ENCODE measurements around the gene ANKK1.

The ANKK1 gene

GRCh38 chr11:113370634-113371033, 16.9 kb upstream of the ANKK1 start:
- peaks cover 0 to 5% of the 10 kb centered on the region in 2 donors for H3K4me1 Mint-ChIP-seq
- no peaks in the 10 kb centered on the region for H3K27me3 Mint-ChIP-seq
- H3K36me3 Mint-ChIP-seq = peaks cover 29 to 43% of the 10 kb centered on the region in 2 donors
- H3K27ac Mint-ChIP-seq = no peak overlapping the region
- ATAC-seq (replicated peaks) (no peak), DNase-seq (no peak)
- no peak overlapping the region for H3K4me3 Mint-ChIP-seq
- H3K9me3 Mint-ChIP-seq = peaks cover 2 to 3% of the 10 kb centered on the region in 2 donors

- Mint-ChIP-seq H3K27ac (no peak overlapping the region), H3K27me3 (no peaks in the 10 kb centered on the region), H3K9me3 (peaks cover 2 to 3% of the 10 kb centered on the region in 2 donors), H3K4me3 (no peak overlapping the region), H3K4me1 (peaks cover 13 to 17% of the 10 kb centered on the region in 2 donors), H3K36me3 (peaks cover 20 to 35% of the 10 kb centered on the region in 2 donors)
- no peak for ATAC-seq (replicated peaks)
- no peak for DNase-seq
Measured at GRCh38 chr11:113372309-113372708, 15.3 kb upstream of the ANKK1 start.

- peaks cover 2 to 3% of the 10 kb centered on the region in 2 donors for H3K9me3 Mint-ChIP-seq
- peaks cover 15 to 28% of the 10 kb centered on the region in 2 donors for H3K36me3 Mint-ChIP-seq
- DNase-seq (no peak), ATAC-seq (replicated peaks) (no peak)
- no peak overlapping the region for H3K4me3 Mint-ChIP-seq
- H3K4me1 Mint-ChIP-seq = peaks cover 16 to 17% of the 10 kb centered on the region in 2 donors
- no peaks in the 10 kb centered on the region for H3K27me3 Mint-ChIP-seq
- no peak overlapping the region for H3K27ac Mint-ChIP-seq
Measured at GRCh38 chr11:113373306-113373705, 14.3 kb upstream of the ANKK1 start.

GRCh38 chr11:113373981-113374560, 13.5 kb upstream of the ANKK1 start:
- no peak overlapping the region for H3K27ac Mint-ChIP-seq
- no peak for DNase-seq
- peaks cover 2 to 3% of the 10 kb centered on the region in 2 donors for H3K9me3 Mint-ChIP-seq
- no peak for ATAC-seq (replicated peaks)
- no peak overlapping the region for H3K4me3 Mint-ChIP-seq
- H3K27me3 Mint-ChIP-seq = no peaks in the 10 kb centered on the region
- peaks cover 16 to 17% of the 10 kb centered on the region in 2 donors for H3K4me1 Mint-ChIP-seq
- peaks cover 12 to 24% of the 10 kb centered on the region in 2 donors for H3K36me3 Mint-ChIP-seq

- peaks cover 16 to 17% of the 10 kb centered on the region in 2 donors for H3K4me1 Mint-ChIP-seq
- DNase-seq (no peak), ATAC-seq (replicated peaks) (no peak)
- H3K27me3 Mint-ChIP-seq = no peaks in the 10 kb centered on the region
- peaks cover 11 to 15% of the 10 kb centered on the region in 2 donors for H3K36me3 Mint-ChIP-seq
- peaks cover 3% of the 10 kb centered on the region in 2 donors for H3K9me3 Mint-ChIP-seq
- H3K27ac Mint-ChIP-seq = peak overlapping the region; percentile 72
- H3K4me3 Mint-ChIP-seq = no peak overlapping the region
Measured at GRCh38 chr11:113375402-113375801, 12.2 kb upstream of the ANKK1 start.

- DNase-seq (peak; percentile 17), ATAC-seq (replicated peaks) (peak; percentile 94 to 98)
- Mint-ChIP-seq H3K9me3 (peaks cover 3% of the 10 kb centered on the region in 2 donors), H3K4me1 (peaks cover 16 to 17% of the 10 kb centered on the region in 2 donors), H3K4me3 (no peak overlapping the region), H3K27me3 (no peaks in the 10 kb centered on the region), H3K36me3 (peaks cover 11 to 13% of the 10 kb centered on the region in 2 donors), H3K27ac (peak overlapping the region; percentile 72)
Measured at GRCh38 chr11:113376156-113376555, 11.4 kb upstream of the ANKK1 start.

- Mint-ChIP-seq H3K27me3 (no peaks in the 10 kb centered on the region), H3K27ac (no peak overlapping the region), H3K36me3 (peaks cover 8 to 11% of the 10 kb centered on the region in 2 donors), H3K4me3 (no peak overlapping the region), H3K4me1 (peaks cover 16 to 17% of the 10 kb centered on the region in 2 donors), H3K9me3 (peaks cover 3% of the 10 kb centered on the region in 2 donors)
- DNase-seq (no peak), ATAC-seq (replicated peaks) (no peak)
Measured at GRCh38 chr11:113377681-113378412, 9.7 kb upstream of the ANKK1 start.

GRCh38 chr11:113378692-113379091, 8.9 kb upstream of the ANKK1 start:
- Mint-ChIP-seq H3K4me3 (no peak overlapping the region), H3K27me3 (no peaks in the 10 kb centered on the region), H3K36me3 (peaks cover 5 to 6% of the 10 kb centered on the region in 2 donors), H3K4me1 (peaks cover 16 to 17% of the 10 kb centered on the region in 2 donors), H3K27ac (no peak overlapping the region), H3K9me3 (peaks cover 3% of the 10 kb centered on the region in 2 donors)
- DNase-seq (no peak), ATAC-seq (replicated peaks) (no peak)

- H3K4me1 Mint-ChIP-seq = peaks cover 0 to 5% of the 10 kb centered on the region in 2 donors
- H3K36me3 Mint-ChIP-seq = peaks cover 4 to 6% of the 10 kb centered on the region in 2 donors
- DNase-seq (no peak), ATAC-seq (replicated peaks) (no peak)
- H3K27me3 Mint-ChIP-seq = peaks cover 3 to 4% of the 10 kb centered on the region in 2 donors
- H3K27ac Mint-ChIP-seq = no peak overlapping the region
- no peak overlapping the region for H3K4me3 Mint-ChIP-seq
- H3K9me3 Mint-ChIP-seq = peaks cover 0 to 1% of the 10 kb centered on the region in 2 donors
Measured at GRCh38 chr11:113382121-113382520, 5.5 kb upstream of the ANKK1 start.

GRCh38 chr11:113384551-113384950, 3.0 kb upstream of the ANKK1 start:
- Mint-ChIP-seq H3K9me3 (no peaks in the 10 kb centered on the region), H3K27me3 (peaks cover 3 to 7% of the 10 kb centered on the region in 2 donors), H3K36me3 (peaks cover 4 to 6% of the 10 kb centered on the region in 2 donors), H3K4me1 (no peaks in the 10 kb centered on the region), H3K4me3 (no peak overlapping the region), H3K27ac (no peak overlapping the region)
- DNase-seq = no peak
- ATAC-seq (replicated peaks) = no peak

- peaks cover 3 to 7% of the 10 kb centered on the region in 2 donors for H3K27me3 Mint-ChIP-seq
- H3K4me1 Mint-ChIP-seq = no peaks in the 10 kb centered on the region
- H3K9me3 Mint-ChIP-seq = no peaks in the 10 kb centered on the region
- H3K4me3 Mint-ChIP-seq = no peak overlapping the region
- no peak for ATAC-seq (replicated peaks)
- DNase-seq = no peak
- H3K27ac Mint-ChIP-seq = no peak overlapping the region
- peaks cover 4% of the 10 kb centered on the region in 2 donors for H3K36me3 Mint-ChIP-seq
Measured at GRCh38 chr11:113385749-113386148, 1.8 kb upstream of the ANKK1 start.

- DNase-seq = no peak
- Mint-ChIP-seq H3K36me3 (peaks cover 4% of the 10 kb centered on the region in 2 donors), H3K9me3 (no peaks in the 10 kb centered on the region), H3K27ac (no peak overlapping the region), H3K4me3 (no peak overlapping the region), H3K27me3 (peaks cover 3 to 7% of the 10 kb centered on the region in 2 donors), H3K4me1 (no peaks in the 10 kb centered on the region)
- ATAC-seq (replicated peaks) = no peak
Measured at GRCh38 chr11:113386866-113387265, 713 bp upstream of the ANKK1 start.

- Mint-ChIP-seq H3K4me1 (no peaks in the 10 kb centered on the region), H3K9me3 (no peaks in the 10 kb centered on the region), H3K27ac (no peak overlapping the region), H3K27me3 (peaks cover 3 to 7% of the 10 kb centered on the region in 2 donors), H3K36me3 (peaks cover 4% of the 10 kb centered on the region in 2 donors), H3K4me3 (no peak overlapping the region)
- no peak for ATAC-seq (replicated peaks)
- DNase-seq = no peak
Measured at GRCh38 chr11:113389272-113389671, 1.7 kb downstream of the ANKK1 start.

GRCh38 chr11:113392236-113392921, 4.8 kb downstream of the ANKK1 start:
- H3K4me1 Mint-ChIP-seq = no peaks in the 10 kb centered on the region
- no peaks in the 10 kb centered on the region for H3K36me3 Mint-ChIP-seq
- H3K27me3 Mint-ChIP-seq = peaks cover 0 to under 1% of the 10 kb centered on the region in 2 donors
- H3K27ac Mint-ChIP-seq = no peak overlapping the region
- DNase-seq = no peak
- no peak overlapping the region for H3K4me3 Mint-ChIP-seq
- H3K9me3 Mint-ChIP-seq = no peaks in the 10 kb centered on the region
- no peak for ATAC-seq (replicated peaks)
